Measurements from ENCODE around the gene CLCN5.

The CLCN5 gene

GRCh38 chrX:49912861-49913260 is 9.5 kb upstream of the CLCN5 start:
- no peak overlapping the region for H3K4me3 ChIP-seq (ENCODE audit: low read length)
- TF ChIP-seq CTCF (conservative IDR thresholded peaks at IDR 0.05; ENCODE audit: low read depth, low read length) = no peak
- DNase-seq (ENCODE audit: low read depth) = no peak

GRCh38 chrX:49915361-49916222 is 6.8 kb upstream of the CLCN5 start:
- TF ChIP-seq CTCF (conservative IDR thresholded peaks at IDR 0.05; ENCODE audit: low read depth, low read length) = peak; percentile 86
- DNase-seq (ENCODE audit: low read depth) = no peak
- no peak overlapping the region for H3K4me3 ChIP-seq (ENCODE audit: low read length)

- no peak for DNase-seq (ENCODE audit: low read depth)
- H3K4me3 ChIP-seq (ENCODE audit: low read length) = no peak overlapping the region
- TF ChIP-seq CTCF (conservative IDR thresholded peaks at IDR 0.05; ENCODE audit: low read depth, low read length) = peak; percentile 88
Observed at GRCh38 chrX:49919617-49920016, 2.8 kb upstream of the CLCN5 start.

- no peak for TF ChIP-seq CTCF (conservative IDR thresholded peaks at IDR 0.05; ENCODE audit: low read depth, low read length)
- DNase-seq (ENCODE audit: low read depth) = no peak
Observed at GRCh38 chrX:49921109-49921508, 1.3 kb upstream of the CLCN5 start.

GRCh38 chrX:49925176-49925575 is 2.8 kb downstream of the CLCN5 start:
- no peak for DNase-seq (ENCODE audit: low read depth)
- no peak for TF ChIP-seq CTCF (conservative IDR thresholded peaks at IDR 0.05; ENCODE audit: low read depth, low read length)
- no peak overlapping the region for H3K4me3 ChIP-seq (ENCODE audit: low read length)

More at GRCh38 chrX:49921109-49921508, 1.3 kb upstream of the CLCN5 start:
- H3K4me3 ChIP-seq (ENCODE audit: low read length) = no peak overlapping the region

GRCh38 chrX:49930039-49930438 is 7.6 kb downstream of the CLCN5 start:
- TF ChIP-seq CTCF (conservative IDR thresholded peaks at IDR 0.05; ENCODE audit: low read depth, low read length) = no peak
- DNase-seq (ENCODE audit: low read depth) = no peak
- H3K4me3 ChIP-seq (ENCODE audit: low read length) = no peak overlapping the region

GRCh38 chrX:49932791-49933190 is 10.4 kb downstream of the CLCN5 start:
- H3K4me3 ChIP-seq (ENCODE audit: low read length) = no peak overlapping the region
- no peak for DNase-seq (ENCODE audit: low read depth)
- no peak for TF ChIP-seq CTCF (conservative IDR thresholded peaks at IDR 0.05; ENCODE audit: low read depth, low read length)

All from retinal pigment epithelial cell (primary cell).